GM10266 (cell line): ENCODE measurements around the gene TPRA1.

Experiments
- DNase-seq: peaks from one replicate; pipeline ENCODE4 v3.0.0; 2012; ENCODE audit errors: extremely low spot score
- TF ChIP-seq, protein P1 (sequence below): IDR thresholded peaks from 2 replicates; pipeline ENCODE4 v1.5.1; 2012; ENCODE audit warnings: mild to moderate bottlenecking, low read depth; ENCODE audit not compliant: control insufficient read depth, insufficient read depth; ENCODE audit errors: missing control alignments

TPRA1 gene

DNA sequence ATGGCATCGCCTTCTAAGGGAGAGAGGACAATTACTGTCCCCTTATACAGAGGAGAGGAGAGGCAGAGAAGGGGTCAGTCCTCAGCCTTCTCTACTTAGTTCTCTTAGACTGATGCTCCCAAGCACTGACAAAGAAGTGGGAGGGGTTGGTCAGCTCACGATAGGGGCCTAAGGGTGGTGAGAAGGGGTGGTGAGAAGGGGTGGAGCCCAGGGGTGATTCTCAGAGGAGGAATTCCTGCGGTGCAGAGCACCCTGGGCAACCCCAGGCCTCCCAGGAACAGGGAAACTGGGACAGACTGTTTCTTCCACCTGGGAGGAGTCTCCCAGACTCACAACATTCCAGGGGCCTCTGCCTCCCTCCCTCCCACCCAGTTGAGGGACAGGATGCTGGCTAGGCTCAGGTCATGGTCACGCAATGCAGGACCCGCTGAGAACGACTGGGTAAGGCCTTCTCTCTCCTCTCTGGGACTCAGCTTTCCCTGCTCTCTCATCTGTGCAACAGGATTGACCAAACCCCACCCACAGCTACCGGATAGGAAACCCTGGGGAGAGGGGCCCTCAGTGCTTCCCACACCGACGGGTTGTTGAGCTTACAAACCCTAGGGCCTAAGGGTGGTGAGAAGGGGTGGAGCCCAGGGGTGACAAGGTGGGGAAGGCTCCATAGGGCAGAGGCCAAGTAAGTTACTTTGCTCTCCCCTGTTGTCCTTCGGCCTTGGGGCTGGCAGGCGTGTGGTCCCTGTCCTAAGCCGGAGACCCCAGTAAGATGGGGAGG, 1.5 kb downstream of the TPRA1 start:
- DNase-seq: no peak
- TF ChIP-seq, protein P1, sequence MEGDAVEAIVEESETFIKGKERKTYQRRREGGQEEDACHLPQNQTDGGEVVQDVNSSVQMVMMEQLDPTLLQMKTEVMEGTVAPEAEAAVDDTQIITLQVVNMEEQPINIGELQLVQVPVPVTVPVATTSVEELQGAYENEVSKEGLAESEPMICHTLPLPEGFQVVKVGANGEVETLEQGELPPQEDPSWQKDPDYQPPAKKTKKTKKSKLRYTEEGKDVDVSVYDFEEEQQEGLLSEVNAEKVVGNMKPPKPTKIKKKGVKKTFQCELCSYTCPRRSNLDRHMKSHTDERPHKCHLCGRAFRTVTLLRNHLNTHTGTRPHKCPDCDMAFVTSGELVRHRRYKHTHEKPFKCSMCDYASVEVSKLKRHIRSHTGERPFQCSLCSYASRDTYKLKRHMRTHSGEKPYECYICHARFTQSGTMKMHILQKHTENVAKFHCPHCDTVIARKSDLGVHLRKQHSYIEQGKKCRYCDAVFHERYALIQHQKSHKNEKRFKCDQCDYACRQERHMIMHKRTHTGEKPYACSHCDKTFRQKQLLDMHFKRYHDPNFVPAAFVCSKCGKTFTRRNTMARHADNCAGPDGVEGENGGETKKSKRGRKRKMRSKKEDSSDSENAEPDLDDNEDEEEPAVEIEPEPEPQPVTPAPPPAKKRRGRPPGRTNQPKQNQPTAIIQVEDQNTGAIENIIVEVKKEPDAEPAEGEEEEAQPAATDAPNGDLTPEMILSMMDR: no peak

DNA sequence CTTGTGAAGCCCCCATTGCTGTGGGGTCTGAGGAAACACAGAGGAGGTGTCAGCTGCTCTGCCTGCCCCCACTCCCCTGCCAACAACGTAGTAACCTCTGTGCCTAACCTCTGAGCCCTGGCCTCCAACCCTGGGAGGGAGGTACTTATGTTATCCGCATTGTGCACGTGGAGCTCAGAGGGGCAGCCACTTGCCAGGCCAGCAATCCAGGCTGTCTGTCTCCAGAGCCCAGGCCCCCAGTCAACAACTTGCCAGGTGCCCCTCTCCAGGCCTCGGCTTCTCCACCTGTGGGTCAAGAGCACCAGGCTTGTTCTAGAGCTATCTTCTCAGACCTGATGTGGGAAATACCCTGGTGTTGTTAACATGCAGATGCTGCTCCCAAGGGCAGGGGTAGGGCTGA, 2.7 kb downstream of the TPRA1 start:
- TF ChIP-seq, protein P1: no peak
- DNase-seq: no peak

DNA sequence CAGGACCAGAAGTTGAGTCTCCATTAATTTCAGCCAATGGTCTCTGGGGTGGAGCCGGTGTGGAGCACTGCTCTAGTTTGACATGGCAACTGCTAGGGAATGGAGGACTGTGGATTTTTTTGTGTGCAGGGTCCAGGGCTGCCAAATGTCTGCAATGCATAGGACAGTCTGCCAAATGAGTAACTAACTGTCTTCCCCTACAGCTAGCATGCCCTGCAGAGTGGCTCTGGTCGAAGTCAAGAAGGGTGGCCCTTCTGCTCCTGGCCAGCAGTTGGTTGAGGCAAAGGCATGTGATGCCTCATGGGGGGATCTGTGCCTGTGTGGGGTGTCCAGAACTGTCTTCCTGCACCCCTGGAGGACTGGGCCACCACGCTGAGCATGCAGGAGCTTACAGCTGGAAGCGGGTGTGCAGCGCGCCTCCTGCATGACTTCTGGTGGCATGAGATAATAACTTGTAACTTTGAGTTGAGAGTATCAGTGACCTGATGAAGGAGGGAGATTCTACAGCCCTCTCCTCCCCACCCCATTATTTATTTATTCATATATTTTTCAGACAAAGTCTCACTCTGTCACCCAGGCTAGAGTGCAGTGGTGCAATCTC, 4.6 kb downstream of the TPRA1 start:
- TF ChIP-seq, protein P1: no peak
- no peak for DNase-seq

DNA sequence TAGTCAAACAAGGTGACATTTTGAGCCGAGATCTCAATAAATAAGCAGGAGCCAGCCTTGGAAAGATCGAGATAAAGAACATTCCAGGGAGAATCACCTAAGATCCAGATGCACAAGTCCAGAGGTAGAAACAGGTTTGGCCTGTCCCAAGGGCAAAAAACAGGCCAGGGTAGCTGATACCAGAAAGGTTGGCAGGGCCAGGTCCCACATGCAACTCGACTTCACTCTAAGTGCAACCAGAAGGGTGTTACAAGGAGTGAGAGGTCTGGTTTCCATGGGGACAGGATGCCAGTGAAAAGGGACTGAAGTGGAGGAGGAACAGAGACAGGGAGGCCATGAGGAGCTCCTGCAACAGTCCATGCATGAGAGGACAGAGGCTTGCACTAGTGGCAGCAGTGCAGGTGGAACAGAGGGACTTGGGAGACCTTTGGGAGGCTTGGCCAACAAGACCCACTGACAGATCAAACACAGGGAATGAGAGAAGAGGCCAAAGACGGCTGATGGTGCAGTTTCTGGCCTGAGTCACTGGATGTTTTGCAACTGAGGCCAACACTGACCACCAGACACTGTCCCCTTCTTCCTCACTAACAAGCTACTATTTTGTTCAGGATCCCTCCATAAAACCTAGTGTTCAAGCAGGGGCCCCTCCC, 5.2 kb downstream of the TPRA1 start:
- TF ChIP-seq, protein P1: no peak
- DNase-seq: no peak

DNA sequence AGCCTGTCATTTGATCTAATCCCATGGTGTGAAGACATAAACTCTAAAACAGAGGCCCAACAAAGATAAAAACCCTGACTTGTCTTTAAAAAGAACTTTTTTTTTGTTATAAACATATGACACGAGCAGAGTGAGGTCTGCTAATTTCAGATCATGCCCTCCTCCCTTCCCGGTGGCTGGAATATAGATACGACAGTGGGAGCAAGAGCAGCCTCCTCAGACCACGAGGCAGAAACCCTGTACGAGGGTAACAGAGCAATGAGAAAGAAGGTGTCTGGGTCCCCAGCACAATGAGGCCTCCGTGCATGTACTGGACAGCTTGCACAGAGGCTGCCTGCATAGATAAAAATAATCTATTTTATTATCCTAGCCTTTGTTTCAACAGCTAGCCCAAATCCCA, 5.8 kb downstream of the TPRA1 start:
- DNase-seq: no peak
- TF ChIP-seq, protein P1: no peak

DNA sequence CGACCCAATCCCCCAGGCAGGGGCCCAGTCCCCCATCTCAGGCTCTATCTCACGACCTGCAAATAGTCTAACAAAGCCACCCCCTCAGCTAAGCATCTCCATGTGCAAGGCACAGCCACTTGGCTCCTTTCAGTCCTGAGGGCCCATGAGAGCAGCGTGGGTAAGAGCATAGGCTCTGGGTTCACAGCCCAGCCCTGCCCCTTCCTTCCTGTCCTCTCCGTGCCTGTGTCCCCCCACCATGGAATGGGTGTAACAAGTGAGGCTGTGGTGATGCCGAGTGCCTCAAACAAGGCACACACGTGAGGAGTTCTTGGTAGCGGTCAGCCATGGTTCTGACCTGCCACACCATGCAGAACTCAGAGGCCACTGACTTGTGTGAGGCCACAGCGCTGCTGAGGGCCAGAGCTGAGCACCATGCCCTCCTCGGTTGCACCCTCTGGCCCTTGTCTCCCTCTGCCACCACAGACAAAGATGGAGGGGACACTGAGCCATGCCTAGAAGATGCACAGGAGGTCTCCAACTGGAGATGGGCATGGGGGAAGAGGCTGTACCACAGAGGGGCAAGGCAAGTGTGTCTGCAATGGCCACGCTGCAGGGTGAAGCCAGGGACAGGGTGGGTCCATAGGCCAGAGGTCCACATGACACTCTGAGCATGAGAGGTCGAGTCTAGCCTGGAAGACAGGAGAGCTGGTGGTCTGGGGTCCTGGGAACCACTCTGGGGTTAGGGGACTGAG, 10.0 kb downstream of the TPRA1 start:
- TF ChIP-seq, protein P1: no peak
- no peak for DNase-seq

DNA sequence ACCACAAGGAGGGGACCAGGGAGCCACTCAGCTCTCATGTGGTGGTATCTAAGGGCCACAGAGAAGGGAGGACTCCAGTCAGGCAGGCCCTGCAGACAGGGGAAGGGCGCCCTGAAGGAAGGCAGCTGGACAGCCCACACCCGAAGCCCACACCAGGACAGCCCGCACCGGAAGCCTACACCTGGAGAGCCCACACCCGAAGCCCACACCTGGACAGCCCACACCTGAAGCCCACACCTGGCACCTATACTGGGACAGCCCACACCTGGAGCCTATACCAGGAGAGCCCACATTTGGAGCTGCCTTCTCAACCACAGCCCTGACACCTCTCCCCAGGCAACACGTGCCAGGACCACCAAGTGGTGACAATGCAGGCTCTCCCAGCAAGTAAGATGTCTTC, 11.7 kb downstream of the TPRA1 start:
- no peak for DNase-seq
- TF ChIP-seq, protein P1: no peak
